HG03460 (cell line): Measurements from ENCODE around the gene ADH4.
"Not testable (repeated sequence)": the region's sequence is repeated elsewhere in the genome, so short reads cannot be mapped to it uniquely, and the experiment has no call there.

Experiments used
- ATAC-seq: cut with Tn5 transposase; IDR thresholded peaks from one replicate; pipeline ENCODE4 v1.9.1; 2021; ENCODE audit not compliant: unreplicated experiment

The ADH4 gene

GRCh38 chr4:99084595-99084994, 59.5 kb downstream of the ADH4 start:
- ATAC-seq, result no peak

- no peak for ATAC-seq
Measured at GRCh38 chr4:99082192-99082591, 61.9 kb downstream of the ADH4 start.

DNA sequence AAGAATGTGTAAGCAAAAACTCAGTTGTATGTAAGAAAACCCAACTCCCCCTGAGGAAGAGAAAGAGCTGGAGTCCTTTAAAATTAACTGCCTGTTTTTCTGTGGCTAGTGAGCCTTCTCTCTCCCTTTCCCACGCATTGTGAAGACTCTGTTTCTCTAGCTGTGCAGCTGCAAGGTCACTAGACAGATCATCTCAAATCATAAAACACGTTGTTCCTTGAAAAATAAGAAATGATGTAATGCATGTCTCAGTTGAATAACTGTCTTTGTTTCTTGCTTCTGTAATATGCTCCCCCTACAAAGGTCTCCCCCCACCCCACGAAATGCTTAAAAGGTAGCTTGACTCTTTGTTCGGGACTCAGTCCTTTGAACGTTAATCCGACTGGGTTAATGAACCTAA, 63.2 kb downstream of the ADH4 start:
- ATAC-seq, result not testable (repeated sequence)

DNA sequence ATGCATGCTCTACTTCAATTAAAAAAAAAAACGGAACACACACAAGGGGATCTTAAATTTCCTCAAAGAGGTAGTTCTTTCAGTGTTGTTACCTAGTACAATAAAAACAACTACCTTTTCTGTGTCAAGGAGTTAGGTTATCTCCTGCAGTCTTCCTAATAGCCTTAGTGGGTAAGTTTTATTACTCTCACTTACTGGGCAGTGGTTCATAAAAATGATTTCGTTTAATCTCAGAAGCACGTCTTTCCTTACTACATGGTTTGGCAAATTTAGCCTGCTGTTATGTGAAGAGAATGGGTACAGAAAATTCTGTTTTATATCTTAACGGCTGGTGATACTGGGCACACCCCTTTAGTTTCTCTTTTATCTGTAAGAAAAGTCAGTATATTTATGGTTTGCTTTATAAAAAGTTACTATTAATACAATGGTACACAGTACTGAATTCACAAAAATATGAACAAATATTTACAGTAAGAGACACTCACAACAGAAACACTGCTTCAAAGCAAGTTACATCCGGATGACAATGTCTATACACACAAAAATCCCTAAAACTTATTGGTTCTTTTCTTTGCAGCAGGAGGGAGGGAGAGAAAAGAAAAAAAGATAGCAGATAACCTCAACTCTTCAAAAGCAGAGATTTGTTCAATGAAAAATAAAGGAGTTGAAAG, 64.3 kb downstream of the ADH4 start:
- ATAC-seq, result no peak

- ATAC-seq, result no peak
Measured at GRCh38 chr4:99078931-99079624, 65.0 kb downstream of the ADH4 start.

DNA sequence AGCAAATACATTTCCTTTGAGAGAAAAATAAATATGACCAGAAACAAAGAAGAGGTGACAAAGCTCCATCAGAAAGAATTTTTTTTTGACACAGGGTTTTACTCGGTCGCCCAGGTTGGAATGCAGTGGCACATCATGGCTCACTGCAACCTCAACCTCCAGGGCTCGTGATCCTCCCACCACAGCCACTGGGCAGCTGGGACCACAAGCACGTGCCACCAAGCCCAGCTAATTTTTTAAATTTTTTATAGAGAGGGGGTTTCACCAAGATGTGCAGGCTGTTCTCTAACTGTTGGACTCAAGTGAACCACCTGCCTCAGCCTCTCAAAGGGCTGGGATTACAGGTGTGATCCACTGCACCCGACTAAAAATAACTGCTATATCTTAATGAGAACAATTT, 65.8 kb downstream of the ADH4 start:
- no peak for ATAC-seq

DNA sequence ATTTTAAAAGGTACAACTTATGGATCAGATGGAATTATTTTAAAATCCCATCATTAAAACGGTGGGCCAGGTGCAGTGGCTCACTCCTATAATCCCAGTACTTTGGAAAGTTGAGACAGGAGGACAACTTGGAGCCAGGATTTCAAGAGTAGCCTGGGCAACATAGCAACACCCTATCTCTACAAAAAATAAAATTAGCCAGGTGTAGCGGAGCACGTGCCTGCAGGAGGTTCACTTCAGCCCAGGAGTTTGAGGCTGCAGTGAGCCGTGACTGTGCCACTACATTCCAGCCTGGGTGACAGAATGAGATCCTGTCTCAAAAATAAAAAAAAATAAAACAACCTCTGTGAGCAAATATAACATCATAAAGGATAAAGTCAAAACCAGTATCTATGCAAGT, 66.9 kb downstream of the ADH4 start:
- ATAC-seq, result no peak

- no peak for ATAC-seq
Measured at GRCh38 chr4:99076292-99076976, 67.7 kb downstream of the ADH4 start.

- no peak for ATAC-seq
Measured at GRCh38 chr4:99074816-99075215, 69.3 kb downstream of the ADH4 start.
